ENCODE measurements around the gene IRAG1.

Gene IRAG1, protein sequence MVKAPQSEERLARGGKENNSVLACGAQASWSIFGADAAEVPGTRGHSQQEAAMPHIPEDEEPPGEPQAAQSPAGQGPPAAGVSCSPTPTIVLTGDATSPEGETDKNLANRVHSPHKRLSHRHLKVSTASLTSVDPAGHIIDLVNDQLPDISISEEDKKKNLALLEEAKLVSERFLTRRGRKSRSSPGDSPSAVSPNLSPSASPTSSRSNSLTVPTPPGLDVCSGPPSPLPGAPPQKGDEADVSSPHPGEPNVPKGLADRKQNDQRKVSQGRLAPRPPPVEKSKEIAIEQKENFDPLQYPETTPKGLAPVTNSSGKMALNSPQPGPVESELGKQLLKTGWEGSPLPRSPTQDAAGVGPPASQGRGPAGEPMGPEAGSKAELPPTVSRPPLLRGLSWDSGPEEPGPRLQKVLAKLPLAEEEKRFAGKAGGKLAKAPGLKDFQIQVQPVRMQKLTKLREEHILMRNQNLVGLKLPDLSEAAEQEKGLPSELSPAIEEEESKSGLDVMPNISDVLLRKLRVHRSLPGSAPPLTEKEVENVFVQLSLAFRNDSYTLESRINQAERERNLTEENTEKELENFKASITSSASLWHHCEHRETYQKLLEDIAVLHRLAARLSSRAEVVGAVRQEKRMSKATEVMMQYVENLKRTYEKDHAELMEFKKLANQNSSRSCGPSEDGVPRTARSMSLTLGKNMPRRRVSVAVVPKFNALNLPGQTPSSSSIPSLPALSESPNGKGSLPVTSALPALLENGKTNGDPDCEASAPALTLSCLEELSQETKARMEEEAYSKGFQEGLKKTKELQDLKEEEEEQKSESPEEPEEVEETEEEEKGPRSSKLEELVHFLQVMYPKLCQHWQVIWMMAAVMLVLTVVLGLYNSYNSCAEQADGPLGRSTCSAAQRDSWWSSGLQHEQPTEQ

GRCh38 chr11:10693509-10694081 is at the start of gene IRAG1:
Gene IRAG1 (minus strand): TSS chr11:10693755. CDS start chr11:10693602, 153 bp downstream.
- DNase-seq, result peak in 8 of 14 donors; percentile 7 to 78 (median 44)

DNA sequence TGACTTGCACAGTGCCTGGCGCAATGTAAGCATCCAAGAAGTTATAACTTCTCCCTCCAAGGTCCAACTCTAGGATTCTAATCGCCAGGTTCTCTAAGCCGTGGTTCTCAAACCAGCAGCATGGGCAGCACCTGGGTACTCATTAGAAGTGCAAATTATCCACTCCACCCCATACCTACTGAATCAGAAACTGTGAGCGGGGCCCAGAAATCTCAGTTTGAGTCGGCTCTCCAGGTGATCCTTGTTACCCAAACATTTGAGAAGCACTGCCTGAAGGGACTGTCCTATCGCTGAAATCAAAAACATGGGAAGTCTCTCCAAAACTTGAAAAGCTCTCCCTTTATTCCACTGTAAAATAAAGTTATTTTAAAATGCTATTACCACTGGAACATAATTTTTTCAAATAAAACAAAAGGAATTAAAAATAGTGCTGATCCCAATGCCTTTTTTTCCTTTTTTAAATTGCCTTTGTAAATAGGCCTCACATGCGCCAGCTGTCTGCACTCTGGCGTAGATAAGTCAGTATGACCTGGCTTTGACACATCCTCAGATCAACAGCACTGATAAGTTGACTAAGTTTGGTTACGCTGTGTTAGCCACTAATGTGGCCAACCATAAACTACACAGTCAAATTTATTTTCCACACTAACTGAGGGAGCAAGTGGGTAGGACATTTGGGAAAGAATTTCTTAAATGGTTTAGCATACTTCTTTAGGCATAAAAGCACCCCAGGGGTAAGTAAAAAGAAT is 49.1 kb upstream of the IRAG1 start:
- DNase-seq, result no peak

DNA sequence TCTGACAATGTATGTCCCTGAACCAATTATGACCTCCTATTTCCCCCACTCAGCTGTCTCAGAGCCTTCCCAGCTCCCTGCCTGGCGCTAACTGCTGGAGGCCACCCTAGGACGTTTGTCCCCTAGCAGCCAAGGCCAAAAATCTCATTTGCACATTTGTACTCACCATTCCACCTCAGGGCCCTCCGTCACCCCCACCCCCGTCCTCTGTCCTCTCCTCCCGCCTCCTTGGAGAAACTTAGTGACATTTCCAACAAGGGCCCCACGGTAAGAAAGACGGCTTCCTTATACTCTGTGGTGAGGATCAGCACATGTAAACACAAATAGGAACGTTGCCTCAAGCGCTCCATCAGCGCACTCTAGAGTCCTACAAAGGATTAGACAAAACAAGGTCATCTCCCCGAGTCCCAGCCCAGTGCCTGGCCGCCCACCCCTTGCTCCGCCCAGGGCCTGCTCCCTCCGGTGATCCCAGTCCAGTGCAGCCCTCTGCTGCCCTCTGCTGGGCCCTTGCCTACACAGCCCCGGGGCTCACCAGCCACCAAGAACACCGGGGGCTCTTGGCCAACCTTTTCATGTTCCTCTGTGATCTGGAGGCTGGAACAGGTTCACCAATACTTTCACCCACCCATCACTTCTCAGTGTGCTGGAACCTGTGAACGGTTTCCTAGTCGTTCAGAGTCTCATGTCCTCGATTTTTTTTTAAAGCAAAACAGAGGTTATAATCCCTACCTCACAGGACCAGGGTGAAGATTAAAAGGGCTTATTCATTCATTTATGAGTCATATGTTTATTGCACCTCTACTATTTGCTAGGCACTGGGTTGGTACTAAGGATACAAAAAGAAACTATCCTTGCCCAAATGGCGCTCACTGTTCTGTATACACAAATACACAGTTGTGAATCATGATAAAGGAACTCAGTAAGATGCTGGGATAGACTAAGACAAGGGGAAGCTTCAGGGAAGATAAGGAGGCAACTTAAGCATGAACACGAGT is 42.2 kb upstream of the IRAG1 start:
- DNase-seq, result peak; percentile 37 to 92 (median 82)

- no peak for DNase-seq
These were observed 37.6 kb upstream of the IRAG1 start for GRCh38 chr11:10731064-10731680.

GRCh38 chr11:10730151-10730550 is 36.6 kb upstream of the IRAG1 start:
- DNase-seq, result no peak

GRCh38 chr11:10728789-10729472 is 35.4 kb upstream of the IRAG1 start:
- no peak for DNase-seq

- DNase-seq, result no peak
These were observed 34.6 kb upstream of the IRAG1 start for GRCh38 chr11:10728154-10728553.

DNA sequence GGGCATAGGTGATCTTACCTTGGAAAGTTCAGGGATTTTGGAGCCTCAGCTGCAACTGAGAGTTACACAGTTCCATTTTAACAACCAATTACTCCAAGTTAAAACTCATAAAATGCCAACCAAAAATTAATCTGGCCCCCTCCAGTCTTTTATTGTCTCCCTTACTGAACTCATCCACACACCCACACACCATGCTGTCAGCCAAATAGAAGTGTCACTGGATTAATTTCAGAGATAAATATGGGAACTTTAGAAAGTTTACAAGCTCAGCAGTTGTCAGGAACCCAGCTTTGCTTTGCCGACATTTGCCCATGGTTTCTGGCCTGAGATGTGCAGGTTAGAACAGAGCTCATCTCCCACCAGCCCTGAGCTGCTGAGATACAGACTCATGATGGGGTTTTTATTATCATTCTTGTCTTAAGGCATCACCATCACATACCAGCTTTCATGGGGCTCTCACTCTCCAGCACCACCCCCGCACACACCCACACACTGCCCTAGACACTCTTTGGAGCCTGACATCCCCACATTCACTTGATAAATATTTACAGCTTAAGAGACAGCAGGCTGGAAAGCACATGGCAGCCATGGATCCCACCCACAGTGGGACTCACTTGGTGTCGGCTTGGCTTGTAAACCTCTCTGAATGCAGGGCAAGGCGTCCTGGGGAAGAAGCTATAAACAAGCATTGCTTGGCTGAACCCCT is 33.7 kb upstream of the IRAG1 start:
- no peak for DNase-seq

GRCh38 chr11:10725907-10726253 is 32.3 kb upstream of the IRAG1 start:
- no peak for DNase-seq

GRCh38 chr11:10725114-10725906 is 31.8 kb upstream of the IRAG1 start:
- DNase-seq, result no peak

DNA sequence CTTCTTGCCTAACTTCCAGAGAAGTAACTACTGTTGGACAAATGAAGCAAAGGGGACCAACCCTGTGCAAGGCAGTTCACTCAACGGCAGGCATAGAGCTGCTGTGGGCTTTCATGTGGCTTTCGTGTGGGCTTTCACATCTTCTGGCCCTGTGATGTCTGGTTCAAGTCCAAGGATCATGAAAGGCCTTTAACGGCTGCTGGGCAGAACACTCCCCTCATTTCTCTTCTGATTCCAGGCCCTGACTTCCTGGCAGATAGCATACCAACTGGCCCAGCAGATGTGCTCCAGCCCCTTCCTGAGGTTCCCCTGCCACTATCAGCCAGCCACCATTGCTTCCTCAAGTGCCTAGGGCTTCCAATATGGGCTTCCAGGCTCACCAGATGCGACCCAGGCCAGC is 28.8 kb upstream of the IRAG1 start:
- no peak for DNase-seq

DNA sequence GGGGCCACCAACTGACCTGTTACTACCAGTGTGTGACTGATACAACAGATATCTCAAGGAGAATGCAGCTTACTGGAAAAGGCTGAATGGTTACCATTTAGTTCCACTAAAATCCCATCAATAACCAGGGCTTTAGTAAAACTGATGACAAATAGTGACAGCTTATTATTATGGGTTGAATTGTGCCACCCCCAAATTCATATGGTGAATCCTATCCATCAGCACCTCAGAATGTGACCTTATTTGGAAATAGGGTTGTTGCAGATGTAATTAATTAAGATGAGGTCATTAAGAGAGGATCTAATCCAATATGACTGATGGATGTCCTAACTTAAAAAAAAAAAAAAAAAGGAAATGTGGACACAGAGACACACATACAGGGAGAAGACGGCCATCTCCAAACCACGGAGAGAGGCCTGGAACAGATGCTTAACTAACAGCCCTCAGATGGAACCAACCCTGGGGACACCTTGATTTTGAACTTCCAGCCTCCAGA is 27.4 kb upstream of the IRAG1 start:
- DNase-seq, result no peak

GRCh38 chr11:10719616-10720015 is 26.1 kb upstream of the IRAG1 start:
- DNase-seq, result no peak

GRCh38 chr11:10716543-10717259 is 23.1 kb upstream of the IRAG1 start:
- no peak for DNase-seq

- DNase-seq, result no peak
These were observed 22.6 kb upstream of the IRAG1 start for GRCh38 chr11:10716122-10716521.

DNA sequence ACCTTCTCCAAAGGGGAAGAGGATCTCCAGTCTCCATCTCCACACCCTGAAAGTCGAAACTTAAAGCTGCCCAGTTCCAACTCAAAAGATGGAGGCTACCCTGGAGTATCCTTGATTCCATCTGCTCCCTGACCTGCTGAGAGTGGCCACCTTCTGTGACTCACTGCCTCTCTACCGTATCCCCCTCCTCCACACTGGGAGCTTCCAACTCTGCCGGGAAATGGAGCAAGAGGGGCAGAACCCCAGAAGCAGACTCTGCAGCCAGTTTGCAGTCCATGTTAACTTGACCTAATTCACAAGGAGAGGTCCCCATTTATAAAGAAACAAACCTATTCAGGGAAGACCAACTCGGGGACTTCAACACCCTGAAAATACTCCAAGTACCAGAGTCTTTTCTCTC is 22.0 kb upstream of the IRAG1 start:
- DNase-seq, result peak in 7 of 14 donors; percentile 3 to 76 (median 34)

DNA sequence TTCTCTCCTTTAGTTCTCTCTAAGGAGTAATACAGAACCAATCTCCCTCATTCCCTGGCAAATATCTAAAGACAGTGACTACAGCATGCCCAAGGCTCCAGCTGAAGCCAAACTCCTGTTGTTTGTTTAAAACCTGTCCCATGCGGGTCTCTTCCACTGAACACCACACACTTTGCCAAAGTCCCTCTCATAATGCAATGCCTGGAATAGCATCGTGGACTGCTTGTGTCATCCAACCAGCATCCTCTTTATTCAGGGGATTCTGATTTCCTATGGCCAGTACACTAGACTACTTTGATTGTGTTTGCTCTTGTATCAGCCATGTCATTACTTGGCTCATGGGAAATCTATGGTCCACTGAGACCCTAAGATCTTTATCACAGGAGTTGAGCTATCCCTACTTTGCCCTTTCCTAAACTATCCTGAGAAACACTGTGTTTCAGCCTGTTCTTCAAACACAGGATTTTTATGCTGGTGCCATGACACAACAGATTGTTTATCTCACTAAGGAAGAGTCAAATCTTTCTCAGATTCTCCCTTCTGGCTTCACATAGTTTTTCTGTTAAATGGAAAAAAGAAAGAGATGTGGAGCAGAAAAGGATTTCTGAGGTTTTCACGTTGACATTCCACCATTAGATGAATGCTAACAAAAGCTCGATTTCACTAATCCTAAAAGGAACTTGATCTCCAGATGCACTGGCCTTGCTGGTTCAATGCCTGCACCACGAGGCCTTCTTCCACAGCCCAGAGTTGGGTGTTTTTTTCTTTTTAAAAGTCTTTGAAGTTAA is 15.9 kb upstream of the IRAG1 start:
- DNase-seq, result no peak

Data from C1 segment of cervical spinal cord (tissue), 14 donors.